Thyroid gland (tissue), 4 donors: ENCODE results near the gene PADI2. TPM values are rescaled to one million over a fixed set of nuclear protein-coding genes. Genes with fewer than 3 reads are reported as not detected.

Experiments
- DNase-seq, 2 donors: peaks; one replicate each; pipeline ENCODE4 v3.0.0-alpha.2; 2019
- H3K27ac ChIP-seq, 3 donors: fragments of 200-600 bp; sonication (generic); 1 replicate in 2 of 3; 2 replicates in 1 of 3; pipeline ENCODE4 v1.5.1; 2016 to 2019; ENCODE audit warnings: mild to moderate bottlenecking in 1 of 3, moderate library complexity in 1 of 3
- H3K27me3 ChIP-seq: fragments of 200-600 bp; sonication (generic); one replicate; pipeline ENCODE4 v1.5.1; 2019
- H3K36me3 ChIP-seq, 2 donors: fragments of 200-600 bp; sonication (generic); one replicate each; pipeline ENCODE4 v1.5.1; 2016 to 2019
- H3K4me1 ChIP-seq, 2 donors: fragments of 200-600 bp; sonication (generic); one replicate each; pipeline ENCODE4 v1.5.1; 2017 to 2019
- H3K4me3 ChIP-seq, 3 donors: fragments of 200-600 bp; sonication (generic); replicated peaks in 1 of 3; 1 replicate in 2 of 3; 2 replicates in 1 of 3; pipeline ENCODE4 v1.5.1; 2016; ENCODE audit warnings: mild to moderate bottlenecking in 1 of 3
- H3K9me3 ChIP-seq: fragments of 200-600 bp; sonication (generic); one replicate; pipeline ENCODE4 v1.5.1; 2017
- POLR2A ChIP-seq, 2 donors: fragments of 450-650 bp; IDR thresholded peaks; one replicate each; pipeline ENCODE4 v1.6.1; 2017; ENCODE audit warnings: antibody characterized with exemption in 2 of 2, mild to moderate bottlenecking in 2 of 2, moderate library complexity in 1 of 2
- WGBS, 2 donors: methylation state at CpG; one replicate each; pipeline ENCODE4 v1.1.5; 2017; 5-methylcytosine and 5-hydroxymethylcytosine counted together
- intact Hi-C: fragments of 100-400 bp; cut with DNase I; formaldehyde crosslinking; loops from one replicate; pipeline ENCODE4 v1.15.1; 2023
- total RNA-seq, 4 donors: library from RNA; depleted of rRNA; stranded (reverse); fragments of >200 nt; gene quantifications; one replicate each; pipeline ENCODE4 v1.2.3, GENCODE V29; 2016
- TF ChIP-seq, protein P1 (sequence below), 6 experiments: fragments of 200-600 bp in 3 of 6; fragments of 450-650 bp in 3 of 6; sonication (generic) in 3 of 6; IDR thresholded peaks; one replicate each; pipeline ENCODE4 v1.5.1; 2016 to 2019; ENCODE audit warnings: antibody characterized with exemption in 6 of 6, mild to moderate bottlenecking in 2 of 6, inconsistent platforms in 1 of 6, moderate library complexity in 1 of 6

PADI2 gene
- total RNA-seq, 4 donors from 2014 or later: 0.13 to 0.49 (median 0.38) TPM

DNA sequence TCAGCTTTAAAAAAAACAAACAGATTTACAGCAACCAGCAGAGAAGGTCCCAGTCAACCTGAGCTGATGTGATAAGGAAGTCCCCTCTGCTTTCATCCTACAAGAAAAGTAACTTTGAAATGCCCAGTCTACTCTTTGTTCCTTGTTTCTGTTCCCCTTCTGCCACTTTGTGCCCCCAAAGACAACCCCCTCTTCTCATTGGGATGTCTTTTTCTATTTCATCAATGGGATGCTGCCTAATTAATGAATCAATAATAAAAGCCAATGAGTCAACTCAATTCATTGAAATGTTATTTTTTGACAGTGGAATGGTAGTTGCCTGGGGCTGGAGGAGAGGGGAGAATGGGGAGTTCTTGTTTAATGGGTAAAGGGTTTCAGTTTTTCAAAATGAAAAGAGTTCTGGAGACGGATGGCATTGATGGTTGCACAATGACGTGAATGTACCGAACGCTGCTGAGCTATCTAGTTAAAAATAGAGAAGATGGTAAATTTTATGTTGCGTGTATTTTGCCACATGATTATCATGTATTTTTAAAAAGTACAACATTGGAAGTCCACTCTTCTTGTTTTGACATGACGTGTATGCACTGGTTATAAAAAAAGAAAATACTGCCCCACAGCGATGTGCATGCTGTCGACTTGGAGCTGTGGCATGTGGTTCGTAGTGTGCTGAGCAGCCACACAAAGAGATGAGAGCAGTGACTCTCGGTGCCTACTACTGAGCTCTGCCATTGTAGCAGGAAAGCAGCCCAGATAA lies 22.4 kb upstream of the PADI2 start:
- TF ChIP-seq, protein P1, sequence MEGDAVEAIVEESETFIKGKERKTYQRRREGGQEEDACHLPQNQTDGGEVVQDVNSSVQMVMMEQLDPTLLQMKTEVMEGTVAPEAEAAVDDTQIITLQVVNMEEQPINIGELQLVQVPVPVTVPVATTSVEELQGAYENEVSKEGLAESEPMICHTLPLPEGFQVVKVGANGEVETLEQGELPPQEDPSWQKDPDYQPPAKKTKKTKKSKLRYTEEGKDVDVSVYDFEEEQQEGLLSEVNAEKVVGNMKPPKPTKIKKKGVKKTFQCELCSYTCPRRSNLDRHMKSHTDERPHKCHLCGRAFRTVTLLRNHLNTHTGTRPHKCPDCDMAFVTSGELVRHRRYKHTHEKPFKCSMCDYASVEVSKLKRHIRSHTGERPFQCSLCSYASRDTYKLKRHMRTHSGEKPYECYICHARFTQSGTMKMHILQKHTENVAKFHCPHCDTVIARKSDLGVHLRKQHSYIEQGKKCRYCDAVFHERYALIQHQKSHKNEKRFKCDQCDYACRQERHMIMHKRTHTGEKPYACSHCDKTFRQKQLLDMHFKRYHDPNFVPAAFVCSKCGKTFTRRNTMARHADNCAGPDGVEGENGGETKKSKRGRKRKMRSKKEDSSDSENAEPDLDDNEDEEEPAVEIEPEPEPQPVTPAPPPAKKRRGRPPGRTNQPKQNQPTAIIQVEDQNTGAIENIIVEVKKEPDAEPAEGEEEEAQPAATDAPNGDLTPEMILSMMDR (IDR thresholded peaks at IDR 0.05): no peak
- TF ChIP-seq POLR2A (IDR thresholded peaks at IDR 0.05): no peak
- DNase-seq: no peak
- Histone ChIP-seq H3K4me3 (no peak overlapping the region), H3K27me3 (no peaks in the 10 kb centered on the region), H3K4me1 (no peaks in the 10 kb centered on the region), H3K27ac (no peak overlapping the region), H3K9me3 (no peaks in the 10 kb centered on the region), H3K36me3 (no peaks in the 10 kb centered on the region)
- intact Hi-C loops: no loop called here
- WGBS, 2 donors: 85 to 88% methylated on average over 10 of the region's 10 CpGs

DNA sequence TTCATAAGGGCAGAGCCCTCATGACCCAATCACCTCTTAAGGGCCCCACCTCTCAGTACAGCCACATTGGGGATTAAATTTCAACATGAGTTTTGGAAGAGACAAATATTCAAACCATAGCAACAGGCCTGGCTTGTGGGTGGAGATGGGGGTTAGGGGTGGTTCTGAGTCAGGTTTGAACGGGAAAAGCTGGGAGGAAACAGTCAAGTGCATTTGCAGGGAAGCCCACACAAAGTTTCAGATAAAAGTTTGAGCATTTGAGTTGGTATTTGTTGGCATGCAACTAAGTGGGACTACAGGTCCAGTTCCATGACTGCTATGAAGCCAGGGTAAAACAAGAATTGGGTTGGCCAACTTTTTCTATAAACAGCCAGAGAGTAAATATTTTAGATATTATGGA lies 21.0 kb upstream of the PADI2 start:
- no peak for TF ChIP-seq POLR2A (IDR thresholded peaks at IDR 0.05)
- TF ChIP-seq, protein P1 (IDR thresholded peaks at IDR 0.05): no peak
- 43 to 56% methylated on average over 1 of the region's 1 CpG for WGBS, 2 donors
- Histone ChIP-seq H3K9me3 (no peaks in the 10 kb centered on the region), H3K27me3 (no peaks in the 10 kb centered on the region), H3K36me3 (no peaks in the 10 kb centered on the region), H3K4me1 (no peaks in the 10 kb centered on the region), H3K4me3 (no peak overlapping the region), H3K27ac (no peak overlapping the region)
- DNase-seq: no peak
- intact Hi-C loops: no loop called here

GRCh38 chr1:17139637-17140036 lies 20.4 kb upstream of the PADI2 start:
- Histone ChIP-seq H3K27me3 (no peaks in the 10 kb centered on the region), H3K36me3 (no peaks in the 10 kb centered on the region), H3K9me3 (no peaks in the 10 kb centered on the region), H3K4me3 (no peak overlapping the region), H3K27ac (no peak overlapping the region), H3K4me1 (no peaks in the 10 kb centered on the region)
- no peak for TF ChIP-seq POLR2A (IDR thresholded peaks at IDR 0.05)
- TF ChIP-seq, protein P1 (IDR thresholded peaks at IDR 0.05): no peak
- DNase-seq: no peak
- intact Hi-C loops: no loop called here

DNA sequence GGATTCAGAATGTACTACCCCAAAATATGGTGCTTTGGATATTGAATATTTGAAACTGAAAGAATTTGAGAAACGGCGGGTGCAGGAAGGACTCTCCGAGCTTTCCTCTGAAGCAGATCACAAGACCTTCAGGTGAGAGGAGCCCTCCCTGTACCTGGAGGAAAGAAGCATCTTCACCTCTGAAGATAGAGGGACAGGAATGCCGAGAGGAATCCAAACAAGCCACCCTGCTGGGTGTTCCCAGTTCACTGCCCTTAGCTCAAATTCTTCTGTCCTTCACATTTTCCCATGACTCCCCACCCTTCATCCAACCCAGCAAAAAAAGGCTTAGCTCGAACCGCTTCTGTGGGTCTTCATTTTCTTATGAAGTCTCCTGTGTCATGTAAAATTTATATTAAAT lies 18.2 kb upstream of the PADI2 start:
- no peak overlapping the region for H3K27ac ChIP-seq
- H3K4me3 ChIP-seq: no peak overlapping the region
- no peaks in the 10 kb centered on the region for H3K36me3 ChIP-seq
- DNase-seq: no peak
- H3K4me1 ChIP-seq: no peaks in the 10 kb centered on the region
- WGBS, 2 donors: 52 to 59% methylated on average over 6 of the region's 6 CpGs
- TF ChIP-seq, protein P1 (IDR thresholded peaks at IDR 0.05): no peak
- no peak for TF ChIP-seq POLR2A (IDR thresholded peaks at IDR 0.05)
- intact Hi-C loops: no loop called here
- H3K9me3 ChIP-seq: no peaks in the 10 kb centered on the region
- H3K27me3 ChIP-seq: no peaks in the 10 kb centered on the region

- no peak overlapping the region for H3K4me3 ChIP-seq
- WGBS, 2 donors: 83% methylated on average over 8 of the region's 8 CpGs
- no peaks in the 10 kb centered on the region for H3K9me3 ChIP-seq
- TF ChIP-seq POLR2A (IDR thresholded peaks at IDR 0.05): no peak
- TF ChIP-seq, protein P1 (IDR thresholded peaks at IDR 0.05): no peak
- intact Hi-C loops: no loop called here
- no peaks in the 10 kb centered on the region for H3K4me1 ChIP-seq
- H3K27ac ChIP-seq: no peak overlapping the region
- no peak for DNase-seq
- H3K36me3 ChIP-seq: no peaks in the 10 kb centered on the region
- no peaks in the 10 kb centered on the region for H3K27me3 ChIP-seq
Observed at GRCh38 chr1:17136936-17137335, 17.7 kb upstream of the PADI2 start.
